Neutrophil (primary cell): ENCODE results near the gene BEST3.

Experiments used
- H3K27ac ChIP-seq: fragments of 200-600 bp; sonication (generic); 2 replicates; pipeline ENCODE4 v1.5.1; 2016; ENCODE audit warnings: mild to moderate bottlenecking, moderate library complexity
- H3K27me3 ChIP-seq: fragments of 200-600 bp; sonication (generic); 2 replicates; pipeline ENCODE4 v1.6.0; 2016; ENCODE audit warnings: mild to moderate bottlenecking
- H3K36me3 ChIP-seq: fragments of 200-600 bp; sonication (generic); 2 replicates; pipeline ENCODE4 v1.5.1; 2017
- H3K4me1 ChIP-seq, 2 experiments: fragments of 200-600 bp in 1 of 2; sonication (generic) in 1 of 2; 1 replicate in 1 of 2; 2 replicates in 1 of 2; pipeline versions ENCODE4 v1.5.1 to v1.6.1; 2013 to 2016; ENCODE audit warnings: low read depth in 1 of 2, low read length in 1 of 2, mild to moderate bottlenecking in 1 of 2, moderate library complexity in 1 of 2; ENCODE audit not compliant: control insufficient read depth in 1 of 2, insufficient read depth in 1 of 2
- H3K4me3 ChIP-seq, 2 experiments: fragments of 200-600 bp in 1 of 2; sonication (generic) in 1 of 2; 1 replicate in 1 of 2; 2 replicates in 1 of 2; pipeline ENCODE4 v1.5.1; 2013 to 2016; ENCODE audit warnings: low read depth in 1 of 2, low read length in 1 of 2, mild to moderate bottlenecking in 1 of 2, moderate library complexity in 1 of 2
- H3K9me3 ChIP-seq: fragments of 200-600 bp; sonication (generic); 2 replicates; pipeline ENCODE4 v1.5.1; 2016
- TF ChIP-seq, protein P1 (sequence below): fragments of 200-600 bp; sonication (generic); IDR thresholded peaks from 2 replicates; pipeline ENCODE4 v1.5.1; 2016; ENCODE audit warnings: antibody characterized with exemption

Gene BEST3

DNA sequence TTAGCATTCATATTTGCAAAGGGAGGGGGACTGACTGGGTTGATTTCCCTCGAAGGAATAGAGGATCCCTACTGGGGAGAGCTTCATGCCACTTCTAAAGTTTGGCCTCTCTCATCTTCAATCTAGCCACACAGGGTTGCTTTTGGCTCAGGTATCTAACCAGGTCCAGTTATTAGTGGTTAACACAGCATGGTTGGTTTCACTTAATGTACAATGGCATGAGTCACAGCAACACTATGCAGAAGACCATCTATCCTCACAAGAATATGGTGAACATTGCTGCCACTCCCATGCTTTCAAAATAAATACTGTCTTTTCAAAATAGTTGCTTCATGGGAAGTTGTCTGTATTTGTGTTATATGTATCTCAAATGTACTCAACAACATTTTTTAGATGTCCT lies 33.0 kb upstream of the BEST3 start:
- peaks cover 46% of the 10 kb centered on the region for H3K27me3 ChIP-seq
- H3K9me3 ChIP-seq: no peaks in the 10 kb centered on the region
- H3K4me1 ChIP-seq: no peaks in the 10 kb centered on the region
- H3K36me3 ChIP-seq: no peaks in the 10 kb centered on the region
- no peak overlapping the region for H3K27ac ChIP-seq
- no peak overlapping the region for H3K4me3 ChIP-seq
- TF ChIP-seq, protein P1, sequence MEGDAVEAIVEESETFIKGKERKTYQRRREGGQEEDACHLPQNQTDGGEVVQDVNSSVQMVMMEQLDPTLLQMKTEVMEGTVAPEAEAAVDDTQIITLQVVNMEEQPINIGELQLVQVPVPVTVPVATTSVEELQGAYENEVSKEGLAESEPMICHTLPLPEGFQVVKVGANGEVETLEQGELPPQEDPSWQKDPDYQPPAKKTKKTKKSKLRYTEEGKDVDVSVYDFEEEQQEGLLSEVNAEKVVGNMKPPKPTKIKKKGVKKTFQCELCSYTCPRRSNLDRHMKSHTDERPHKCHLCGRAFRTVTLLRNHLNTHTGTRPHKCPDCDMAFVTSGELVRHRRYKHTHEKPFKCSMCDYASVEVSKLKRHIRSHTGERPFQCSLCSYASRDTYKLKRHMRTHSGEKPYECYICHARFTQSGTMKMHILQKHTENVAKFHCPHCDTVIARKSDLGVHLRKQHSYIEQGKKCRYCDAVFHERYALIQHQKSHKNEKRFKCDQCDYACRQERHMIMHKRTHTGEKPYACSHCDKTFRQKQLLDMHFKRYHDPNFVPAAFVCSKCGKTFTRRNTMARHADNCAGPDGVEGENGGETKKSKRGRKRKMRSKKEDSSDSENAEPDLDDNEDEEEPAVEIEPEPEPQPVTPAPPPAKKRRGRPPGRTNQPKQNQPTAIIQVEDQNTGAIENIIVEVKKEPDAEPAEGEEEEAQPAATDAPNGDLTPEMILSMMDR: no peak

DNA sequence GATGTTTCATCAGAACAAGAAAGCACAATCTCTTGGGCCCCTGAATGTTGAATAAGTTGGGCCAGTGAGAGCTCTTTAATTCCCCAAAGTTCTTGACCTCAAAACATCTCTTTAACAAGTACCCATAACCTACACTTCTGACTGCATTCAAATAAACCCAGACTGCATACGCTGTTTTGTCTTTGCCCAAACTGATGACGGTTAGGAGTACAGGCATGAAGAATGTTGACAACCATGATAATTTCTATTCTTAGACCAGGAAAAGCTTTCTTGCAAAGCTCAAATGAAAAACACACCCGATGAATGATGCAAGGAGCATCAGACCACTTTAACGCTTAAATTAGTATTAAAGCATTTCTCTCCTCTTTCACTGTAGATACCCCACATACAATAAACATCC lies 27.8 kb upstream of the BEST3 start:
- H3K4me3 ChIP-seq: no peak overlapping the region
- no peaks in the 10 kb centered on the region for H3K36me3 ChIP-seq
- H3K27me3 ChIP-seq: peaks cover 5% of the 10 kb centered on the region
- H3K4me1 ChIP-seq: no peaks in the 10 kb centered on the region
- H3K9me3 ChIP-seq: no peaks in the 10 kb centered on the region
- no peak overlapping the region for H3K27ac ChIP-seq
- TF ChIP-seq, protein P1: no peak

DNA sequence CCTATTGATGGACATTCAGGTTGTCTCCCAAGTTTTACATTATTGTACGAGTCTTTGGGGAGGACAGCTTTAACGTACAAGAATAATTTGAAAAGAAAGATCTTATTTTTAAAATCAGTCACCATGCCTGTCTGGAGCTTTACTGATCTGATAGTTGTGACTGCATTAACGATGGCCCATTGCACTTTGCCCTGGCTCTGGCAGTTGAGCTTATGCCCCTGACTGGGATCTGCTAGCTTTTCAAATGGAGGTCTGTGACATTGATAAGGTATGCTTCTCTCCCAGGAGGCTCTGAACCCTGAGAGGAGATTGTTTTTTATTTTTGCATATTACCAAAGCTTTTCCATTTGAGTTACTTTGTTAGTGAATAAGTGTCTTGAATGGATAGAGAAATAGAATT lies 21.6 kb upstream of the BEST3 start:
- H3K27me3 ChIP-seq: peaks cover 9% of the 10 kb centered on the region
- no peak overlapping the region for H3K27ac ChIP-seq
- no peaks in the 10 kb centered on the region for H3K36me3 ChIP-seq
- TF ChIP-seq, protein P1: no peak
- no peaks in the 10 kb centered on the region for H3K4me1 ChIP-seq
- H3K9me3 ChIP-seq: no peaks in the 10 kb centered on the region
- H3K4me3 ChIP-seq: no peak overlapping the region

DNA sequence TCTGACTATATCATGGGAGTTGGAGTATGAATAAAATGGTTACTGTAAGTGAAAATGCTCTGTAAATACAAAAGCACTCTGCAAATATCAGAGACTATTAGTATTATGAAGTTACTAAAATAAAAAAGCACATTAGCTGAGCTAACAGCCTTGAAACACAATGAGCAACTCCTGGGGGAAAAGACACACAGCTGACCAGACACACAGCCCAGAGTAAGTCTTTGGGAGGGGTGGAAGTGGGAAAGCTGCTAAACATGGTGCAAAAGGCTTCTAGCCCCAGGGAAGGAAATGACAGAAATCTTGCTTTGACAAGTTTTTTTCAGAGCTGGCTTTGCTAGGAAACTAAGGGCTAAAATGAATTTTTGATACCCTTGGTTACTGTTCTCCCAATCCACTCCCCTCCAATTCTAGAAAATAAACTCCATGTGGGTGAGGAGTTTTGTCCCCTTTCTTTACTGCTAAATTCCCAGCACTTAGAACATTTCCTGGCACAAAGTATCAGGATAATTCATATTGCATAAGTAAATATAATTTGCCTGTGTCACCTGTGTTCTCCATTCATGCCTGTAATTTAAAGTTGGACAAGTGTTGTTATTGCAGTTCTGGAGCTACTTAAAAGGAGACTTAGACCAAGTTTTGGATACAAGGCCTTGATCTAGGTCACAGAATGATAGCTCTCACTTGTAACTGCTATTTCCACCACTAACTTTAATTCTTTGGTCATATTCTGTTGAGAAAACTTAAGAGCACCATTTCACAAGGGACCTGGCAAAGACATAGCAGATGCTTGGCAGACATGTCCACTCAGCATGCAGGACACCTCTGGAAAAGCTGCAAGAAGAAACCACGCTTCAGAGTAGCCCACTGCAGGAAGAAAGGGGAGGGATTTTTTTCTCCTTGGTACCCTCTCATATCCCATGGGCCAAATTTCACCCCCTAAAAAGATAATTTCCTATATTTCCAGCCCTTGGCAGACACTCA lies 20.5 kb upstream of the BEST3 start:
- Histone ChIP-seq H3K27me3 (peaks cover 9% of the 10 kb centered on the region), H3K4me3 (no peak overlapping the region), H3K36me3 (no peaks in the 10 kb centered on the region), H3K9me3 (no peaks in the 10 kb centered on the region), H3K4me1 (no peaks in the 10 kb centered on the region), H3K27ac (no peak overlapping the region)
- TF ChIP-seq, protein P1: no peak

- H3K9me3 ChIP-seq: no peaks in the 10 kb centered on the region
- no peaks in the 10 kb centered on the region for H3K36me3 ChIP-seq
- H3K4me3 ChIP-seq: no peak overlapping the region
- no peak overlapping the region for H3K27ac ChIP-seq
- TF ChIP-seq, protein P1: no peak
- no peaks in the 10 kb centered on the region for H3K27me3 ChIP-seq
- no peaks in the 10 kb centered on the region for H3K4me1 ChIP-seq
These were observed 15.4 kb upstream of the BEST3 start for GRCh38 chr12:69714542-69714941.
